ENCODE results near the gene FAM111B. TPM values are rescaled to one million over a fixed set of nuclear protein-coding genes. Genes with fewer than 3 reads are reported as not detected.

Gene FAM111B
- total and polyA plus RNA-seq, 4 donors = 0.08 to 2.6 (median 1.4) TPM

- H3K9ac ChIP-seq (ENCODE audit: low read depth in 1 of 2, low read length in 2 of 2) = peak overlapping the region; percentile 16 to 74
- H3K9me3 ChIP-seq (ENCODE audit: control insufficient read depth in 4 of 4, low read length in 3 of 4) = no peaks in the 10 kb centered on the region
- H3K27me3 ChIP-seq (ENCODE audit: control insufficient read depth in 4 of 4, insufficient read depth in 4 of 4, low read length in 3 of 4) = no peaks in the 10 kb centered on the region
- H3K4me3 ChIP-seq (ENCODE audit: low read depth in 1 of 3, low read length in 3 of 3) = peak overlapping the region; percentile 81 to 90 (median 90)
- H3K36me3 ChIP-seq (ENCODE audit: control insufficient read depth in 4 of 4, insufficient read depth in 3 of 4, low read depth in 1 of 4, low read length in 3 of 4) = peaks cover 0 to 4% (median 0%) of the 10 kb centered on the region in 4 donors
- no peak for DNase-seq (ENCODE audit: low spot score)
- peaks cover 10 to 52% (median 32%) of the 10 kb centered on the region in 4 donors for H3K4me1 ChIP-seq (ENCODE audit: control insufficient read depth in 4 of 4, insufficient read depth in 4 of 4, low read length in 3 of 4)
- TF ChIP-seq CTCF (IDR thresholded peaks at IDR 0.05; ENCODE audit: low read depth, low read length, missing input control) (no peak), SP1 (IDR thresholded peaks at IDR 0.05) (no peak), GABPA (IDR thresholded peaks at IDR 0.05 in 1 of 2, conservative IDR thresholded peaks at IDR 0.05 in 1 of 2) (no peak), REST (IDR thresholded peaks at IDR 0.05) (no peak), ZBTB33 (IDR thresholded peaks at IDR 0.05) (no peak), NR2F2 (IDR thresholded peaks at IDR 0.05) (no peak), TAF1 (conservative IDR thresholded peaks at IDR 0.05) (no peak), FOXA1 (IDR thresholded peaks at IDR 0.05) (no peak), JUND (IDR thresholded peaks at IDR 0.05) (no peak), HNF4G (IDR thresholded peaks at IDR 0.05) (no peak), EGR1 (IDR thresholded peaks at IDR 0.05; ENCODE audit: low read depth in 2 of 2) (no peak), RAD21 (IDR thresholded peaks at IDR 0.05) (no peak), YY1 (IDR thresholded peaks at IDR 0.05) (no peak), ATF3 (IDR thresholded peaks at IDR 0.05) (no peak), MAX (IDR thresholded peaks at IDR 0.05) (no peak), RXRA (IDR thresholded peaks at IDR 0.05) (no peak)
- WGBS = 6% methylated on average over 37 of the region's 37 CpGs
- peak overlapping the region; percentile 90 to 91 for H3K27ac ChIP-seq (ENCODE audit: low read depth in 1 of 2, low read length in 2 of 2)
These were observed 66.3 kb downstream of the FAM111B start for GRCh38 chr11:59173080-59173963.

Data from liver (tissue), 9 donors.